Measurements from ENCODE around the gene GSK3B.
A peak's percentile ranks its signal among the peaks of the same experiment; 100 is the strongest.

GSK3B gene

GRCh38 chr3:119817071-119817470, 277.2 kb downstream of the GSK3B start:
- WGBS (ENCODE audit: extremely low coverage, insufficient coverage, low lambda C conversion rate) = no CpG with 5 or more reads among the region's 12 CpGs
- H3K27me3 ChIP-seq (ENCODE audit: insufficient read depth, low read length, poor library complexity) = no peaks in the 10 kb centered on the region
- H2BK15ac ChIP-seq (replicated peaks; ENCODE audit: low read depth) = no peak overlapping the region
- H3K4me1 ChIP-seq (ENCODE audit: control insufficient read depth, low read depth, low read length) = no peaks in the 10 kb centered on the region
- no peak overlapping the region for H3K18ac ChIP-seq (ENCODE audit: low read length)
- no peak overlapping the region for H3K27ac ChIP-seq (ENCODE audit: low read depth, low read length)
- no peak overlapping the region for H2BK120ac ChIP-seq (ENCODE audit: low read depth, low read length)
- no peaks in the 10 kb centered on the region for H3K79me2 ChIP-seq (ENCODE audit: control insufficient read depth, insufficient read depth, low read length)
- no peak overlapping the region for H3K23ac ChIP-seq (ENCODE audit: low read length)
- H3K36me3 ChIP-seq (ENCODE audit: control insufficient read depth, insufficient read depth, low read length) = no peaks in the 10 kb centered on the region
- H4K5ac ChIP-seq (ENCODE audit: low read length) = no peak overlapping the region
- DNase-seq = no peak
- H3K79me1 ChIP-seq (ENCODE audit: low read length) = no peaks in the 10 kb centered on the region
- no peak overlapping the region for H4K8ac ChIP-seq (ENCODE audit: low read depth, low read length)
- H2AK5ac ChIP-seq (ENCODE audit: low read length) = no peak overlapping the region
- no peak overlapping the region for H3K4me3 ChIP-seq (ENCODE audit: low read length)
- no peak overlapping the region for H3K4me2 ChIP-seq (ENCODE audit: low read length)
- no peak overlapping the region for H3K56ac ChIP-seq (ENCODE audit: low read length)
- no peak overlapping the region for H2BK5ac ChIP-seq (ENCODE audit: low read length)
- H3K9ac ChIP-seq (ENCODE audit: low read length) = no peak overlapping the region
- H3K4ac ChIP-seq (ENCODE audit: low read depth, low read length) = no peak overlapping the region

- Histone ChIP-seq H3K4me3 (ENCODE audit: low read length) (no peak overlapping the region), H3K27me3 (ENCODE audit: insufficient read depth, low read length, poor library complexity) (no peaks in the 10 kb centered on the region), H2BK120ac (ENCODE audit: low read depth, low read length) (no peak overlapping the region), H3K27ac (ENCODE audit: low read depth, low read length) (no peak overlapping the region), H4K5ac (ENCODE audit: low read length) (no peak overlapping the region), H4K8ac (ENCODE audit: low read depth, low read length) (no peak overlapping the region), H2BK5ac (ENCODE audit: low read length) (no peak overlapping the region), H3K4me2 (ENCODE audit: low read length) (no peak overlapping the region), H3K4ac (ENCODE audit: low read depth, low read length) (no peak overlapping the region), H3K79me1 (ENCODE audit: low read length) (no peaks in the 10 kb centered on the region), H3K23ac (ENCODE audit: low read length) (no peak overlapping the region), H3K18ac (ENCODE audit: low read length) (no peak overlapping the region), H2AK5ac (ENCODE audit: low read length) (no peak overlapping the region), H3K4me1 (ENCODE audit: control insufficient read depth, low read depth, low read length) (no peaks in the 10 kb centered on the region), H3K79me2 (ENCODE audit: control insufficient read depth, insufficient read depth, low read length) (no peaks in the 10 kb centered on the region), H3K36me3 (ENCODE audit: control insufficient read depth, insufficient read depth, low read length) (no peaks in the 10 kb centered on the region), H2BK15ac (replicated peaks; ENCODE audit: low read depth) (no peak overlapping the region), H3K56ac (ENCODE audit: low read length) (no peak overlapping the region), H3K9ac (ENCODE audit: low read length) (no peak overlapping the region)
- DNase-seq = no peak
- WGBS (ENCODE audit: extremely low coverage, insufficient coverage, low lambda C conversion rate) = no CpG with 5 or more reads among the region's 8 CpGs
Measured at GRCh38 chr3:119815716-119816115, 278.5 kb downstream of the GSK3B start.

DNA sequence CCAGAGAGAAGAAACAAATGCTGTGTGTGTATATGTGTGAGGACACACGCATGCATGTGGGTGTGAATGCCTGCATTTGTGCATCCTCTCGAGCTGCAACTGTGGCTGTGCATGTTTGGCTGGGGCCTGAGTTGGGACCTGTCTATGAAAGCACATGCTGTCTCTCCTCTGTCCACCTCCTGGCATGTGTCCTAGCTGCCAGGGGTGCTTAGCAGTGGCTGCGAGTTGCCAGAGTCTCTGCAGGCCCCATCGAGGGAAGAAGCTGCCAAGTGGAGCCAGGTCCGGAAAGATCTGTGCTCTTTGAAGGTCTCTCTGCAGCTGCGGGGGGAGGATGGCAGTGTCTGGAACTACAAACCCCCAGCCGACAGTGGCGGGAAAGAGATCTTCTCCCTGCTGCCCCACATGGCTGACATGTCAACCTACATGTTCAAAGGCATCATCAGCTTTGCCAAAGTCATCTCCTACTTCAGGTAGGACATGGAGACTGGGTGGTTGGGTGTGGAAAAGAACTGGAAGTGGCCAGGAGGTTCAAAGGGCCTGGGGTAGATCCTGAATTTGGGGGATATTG, 281.7 kb downstream of the GSK3B start:
- H3K56ac ChIP-seq (ENCODE audit: low read length) = no peak overlapping the region
- no peak overlapping the region for H3K23ac ChIP-seq (ENCODE audit: low read length)
- no CpG with 5 or more reads among the region's 8 CpGs for WGBS (ENCODE audit: extremely low coverage, insufficient coverage, low lambda C conversion rate)
- H3K4me2 ChIP-seq (ENCODE audit: low read length) = no peak overlapping the region
- no peak overlapping the region for H2BK120ac ChIP-seq (ENCODE audit: low read depth, low read length)
- H3K79me2 ChIP-seq (ENCODE audit: control insufficient read depth, insufficient read depth, low read length) = no peaks in the 10 kb centered on the region
- no peak overlapping the region for H4K5ac ChIP-seq (ENCODE audit: low read length)
- H3K27me3 ChIP-seq (ENCODE audit: insufficient read depth, low read length, poor library complexity) = no peaks in the 10 kb centered on the region
- no peaks in the 10 kb centered on the region for H3K36me3 ChIP-seq (ENCODE audit: control insufficient read depth, insufficient read depth, low read length)
- H3K18ac ChIP-seq (ENCODE audit: low read length) = no peak overlapping the region
- no peak overlapping the region for H3K4me3 ChIP-seq (ENCODE audit: low read length)
- no peak overlapping the region for H3K4ac ChIP-seq (ENCODE audit: low read depth, low read length)
- no peak overlapping the region for H3K27ac ChIP-seq (ENCODE audit: low read depth, low read length)
- no peak overlapping the region for H2AK5ac ChIP-seq (ENCODE audit: low read length)
- no peak overlapping the region for H3K9ac ChIP-seq (ENCODE audit: low read length)
- no peak overlapping the region for H2BK5ac ChIP-seq (ENCODE audit: low read length)
- no peaks in the 10 kb centered on the region for H3K4me1 ChIP-seq (ENCODE audit: control insufficient read depth, low read depth, low read length)
- H4K8ac ChIP-seq (ENCODE audit: low read depth, low read length) = no peak overlapping the region
- no peaks in the 10 kb centered on the region for H3K79me1 ChIP-seq (ENCODE audit: low read length)
- no peak overlapping the region for H2BK15ac ChIP-seq (replicated peaks; ENCODE audit: low read depth)
- DNase-seq = peak; percentile 30

DNA sequence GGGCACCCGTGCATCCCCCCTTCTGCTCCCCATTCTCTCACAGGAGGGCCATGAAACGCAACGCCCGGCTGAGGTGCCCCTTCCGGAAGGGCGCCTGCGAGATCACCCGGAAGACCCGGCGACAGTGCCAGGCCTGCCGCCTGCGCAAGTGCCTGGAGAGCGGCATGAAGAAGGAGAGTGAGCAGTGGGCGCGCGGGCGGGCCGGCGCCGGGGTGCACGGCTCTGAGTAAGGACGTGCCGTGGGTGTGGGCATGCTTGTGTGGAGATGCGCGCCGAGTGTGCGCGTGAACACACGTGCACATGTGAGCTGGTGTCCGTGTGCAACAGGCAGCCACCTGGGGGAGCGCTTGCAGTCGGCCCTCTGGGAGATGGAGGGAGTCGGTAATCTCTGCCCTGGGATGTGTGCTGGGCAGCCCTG, 284.2 kb downstream of the GSK3B start:
- Histone ChIP-seq H3K4me2 (ENCODE audit: low read length) (no peak overlapping the region), H3K23ac (ENCODE audit: low read length) (no peak overlapping the region), H2BK5ac (ENCODE audit: low read length) (no peak overlapping the region), H3K27ac (ENCODE audit: low read depth, low read length) (no peak overlapping the region), H3K36me3 (ENCODE audit: control insufficient read depth, insufficient read depth, low read length) (no peaks in the 10 kb centered on the region), H2BK120ac (ENCODE audit: low read depth, low read length) (no peak overlapping the region), H2BK15ac (replicated peaks; ENCODE audit: low read depth) (no peak overlapping the region), H3K79me1 (ENCODE audit: low read length) (no peaks in the 10 kb centered on the region), H3K4ac (ENCODE audit: low read depth, low read length) (no peak overlapping the region), H4K5ac (ENCODE audit: low read length) (no peak overlapping the region), H3K79me2 (ENCODE audit: control insufficient read depth, insufficient read depth, low read length) (no peaks in the 10 kb centered on the region), H2AK5ac (ENCODE audit: low read length) (no peak overlapping the region), H3K9ac (ENCODE audit: low read length) (peak overlapping the region; percentile 13), H3K4me1 (ENCODE audit: control insufficient read depth, low read depth, low read length) (no peaks in the 10 kb centered on the region), H3K27me3 (ENCODE audit: insufficient read depth, low read length, poor library complexity) (no peaks in the 10 kb centered on the region), H3K56ac (ENCODE audit: low read length) (no peak overlapping the region), H4K8ac (ENCODE audit: low read depth, low read length) (no peak overlapping the region), H3K4me3 (ENCODE audit: low read length) (no peak overlapping the region), H3K18ac (ENCODE audit: low read length) (no peak overlapping the region)
- WGBS (ENCODE audit: extremely low coverage, insufficient coverage, low lambda C conversion rate) = no CpG with 5 or more reads among the region's 33 CpGs
- no peak for DNase-seq

DNA sequence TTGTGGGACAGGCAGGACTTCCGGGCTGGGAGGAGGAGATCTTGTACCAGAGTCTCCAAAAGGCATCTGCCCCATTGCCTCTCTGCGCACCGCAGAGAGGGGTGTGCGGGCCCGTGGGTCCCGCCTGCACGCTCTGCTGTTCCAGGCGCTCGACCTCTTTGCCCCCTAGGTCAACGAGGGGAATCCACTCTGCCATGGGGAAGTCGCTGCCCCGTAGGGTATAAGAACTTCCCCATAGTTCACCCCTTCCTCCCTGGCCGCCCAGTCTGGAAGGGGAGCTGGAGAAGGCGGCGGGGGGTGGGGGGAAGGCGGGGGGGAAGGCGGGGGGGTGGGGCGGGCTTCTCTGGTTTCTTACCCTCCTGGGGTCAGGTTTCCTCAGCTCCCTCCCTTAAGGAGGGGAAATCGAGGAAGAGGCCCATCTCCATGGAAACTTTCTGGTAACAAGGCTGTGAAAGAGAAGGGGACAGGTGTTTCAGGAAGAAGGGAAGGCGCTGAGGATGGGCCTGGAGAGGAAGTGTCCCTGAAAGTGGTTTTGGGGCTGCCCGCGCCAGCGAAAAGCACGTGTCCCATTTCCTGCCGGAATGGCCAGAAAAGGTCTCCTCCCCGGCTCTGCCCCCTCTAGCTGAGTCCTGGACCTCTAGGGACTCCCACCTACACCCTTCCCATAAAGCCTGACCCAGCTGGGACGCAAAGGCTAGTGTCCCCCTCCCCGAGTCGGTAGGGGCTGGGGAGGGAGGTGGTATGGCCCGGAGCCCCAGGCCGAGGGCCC, 284.8 kb downstream of the GSK3B start:
- Histone ChIP-seq H4K8ac (ENCODE audit: low read depth, low read length) (no peak overlapping the region), H3K9ac (ENCODE audit: low read length) (peak overlapping the region; percentile 13), H3K23ac (ENCODE audit: low read length) (no peak overlapping the region), H3K56ac (ENCODE audit: low read length) (peak overlapping the region; percentile 15), H2BK15ac (replicated peaks; ENCODE audit: low read depth) (no peak overlapping the region), H3K4me1 (ENCODE audit: control insufficient read depth, low read depth, low read length) (no peaks in the 10 kb centered on the region), H3K4ac (ENCODE audit: low read depth, low read length) (no peak overlapping the region), H3K18ac (ENCODE audit: low read length) (no peak overlapping the region), H3K27me3 (ENCODE audit: insufficient read depth, low read length, poor library complexity) (no peaks in the 10 kb centered on the region), H2BK5ac (ENCODE audit: low read length) (no peak overlapping the region), H3K36me3 (ENCODE audit: control insufficient read depth, insufficient read depth, low read length) (no peaks in the 10 kb centered on the region), H4K5ac (ENCODE audit: low read length) (no peak overlapping the region), H2BK120ac (ENCODE audit: low read depth, low read length) (no peak overlapping the region), H2AK5ac (ENCODE audit: low read length) (no peak overlapping the region), H3K27ac (ENCODE audit: low read depth, low read length) (no peak overlapping the region), H3K79me2 (ENCODE audit: control insufficient read depth, insufficient read depth, low read length) (no peaks in the 10 kb centered on the region), H3K4me3 (ENCODE audit: low read length) (no peak overlapping the region), H3K4me2 (ENCODE audit: low read length) (no peak overlapping the region), H3K79me1 (ENCODE audit: low read length) (no peaks in the 10 kb centered on the region)
- no CpG with 5 or more reads among the region's 31 CpGs for WGBS (ENCODE audit: extremely low coverage, insufficient coverage, low lambda C conversion rate)
- DNase-seq = no peak
